LoVo (cell line): ENCODE results near the gene CACNA1E.

ENCODE experiments used
- DNase-seq: peaks from one replicate; pipeline ENCODE4 v3.0.0-alpha.2; 2016; ENCODE audit warnings: low spot score

The CACNA1E gene

DNA sequence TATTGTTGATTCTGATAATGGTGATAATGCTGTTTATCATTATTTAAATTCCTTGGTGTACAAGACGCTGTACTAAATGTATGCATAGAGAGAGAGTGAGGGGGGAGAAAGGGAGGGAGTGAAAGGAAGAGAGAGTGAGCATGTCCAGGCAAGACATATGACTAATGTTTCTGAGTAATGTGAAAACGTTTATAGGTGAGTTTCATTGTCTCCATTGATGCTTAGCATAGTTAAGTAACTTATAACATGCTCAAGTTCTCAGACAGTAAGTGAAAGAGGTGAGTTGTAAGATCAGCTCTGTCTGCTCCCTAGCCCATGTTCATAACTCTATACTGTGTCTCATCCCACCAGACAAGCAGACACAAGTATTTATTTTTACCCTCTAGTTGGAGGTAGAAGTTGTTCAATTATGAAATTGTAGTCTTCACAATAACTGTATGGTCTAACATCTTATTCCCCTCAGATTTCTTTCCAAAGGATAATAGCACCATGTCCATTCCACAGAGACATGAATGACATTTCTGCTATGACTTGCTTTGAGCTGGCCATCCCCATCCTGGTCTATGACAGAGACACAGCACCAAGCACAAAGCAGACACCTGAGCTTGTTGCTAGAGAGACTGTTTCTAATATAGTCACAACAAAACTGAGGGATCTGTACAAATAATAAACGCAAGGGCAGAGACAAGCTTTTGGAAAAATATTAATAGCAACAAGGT, 285.1 kb downstream of the CACNA1E start:
- no peak for DNase-seq

DNA sequence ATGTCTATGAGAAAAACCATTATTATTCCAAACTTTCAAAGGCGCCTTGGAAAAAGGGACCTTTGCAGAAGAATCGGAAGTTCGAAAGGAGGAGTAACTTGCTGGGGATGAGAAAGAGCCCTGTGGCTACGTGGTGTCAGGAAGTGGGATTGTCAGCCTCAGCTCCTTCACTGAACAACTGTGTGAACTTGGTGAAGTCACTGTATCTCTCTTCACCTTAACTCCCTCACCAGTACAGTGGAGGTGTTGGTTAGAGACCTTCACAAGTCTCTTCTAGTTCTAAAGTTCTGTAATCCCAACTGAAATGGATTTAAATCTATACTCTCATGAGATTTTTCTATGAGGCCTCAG, 285.6 kb downstream of the CACNA1E start:
- DNase-seq, result no peak

DNA sequence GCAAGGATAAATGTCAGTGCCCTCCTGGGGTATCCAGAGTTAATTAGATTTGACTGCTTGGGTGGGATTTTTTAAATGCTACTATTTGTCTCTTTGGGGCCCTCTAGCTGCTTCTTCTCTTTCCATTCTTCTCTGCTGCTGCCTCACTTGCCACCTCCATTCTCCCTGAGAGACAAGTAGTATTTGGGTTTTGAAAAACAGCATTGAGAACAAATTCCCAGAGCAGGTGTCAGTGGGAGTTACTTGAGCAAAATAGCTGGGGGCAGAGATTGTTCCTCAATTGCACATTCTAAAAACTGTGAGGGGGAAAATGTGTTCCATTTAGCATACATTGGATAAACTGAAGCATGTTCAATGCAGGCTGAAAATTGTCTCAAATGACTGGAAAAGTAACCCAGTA, 286.5 kb downstream of the CACNA1E start:
- no peak for DNase-seq

DNA sequence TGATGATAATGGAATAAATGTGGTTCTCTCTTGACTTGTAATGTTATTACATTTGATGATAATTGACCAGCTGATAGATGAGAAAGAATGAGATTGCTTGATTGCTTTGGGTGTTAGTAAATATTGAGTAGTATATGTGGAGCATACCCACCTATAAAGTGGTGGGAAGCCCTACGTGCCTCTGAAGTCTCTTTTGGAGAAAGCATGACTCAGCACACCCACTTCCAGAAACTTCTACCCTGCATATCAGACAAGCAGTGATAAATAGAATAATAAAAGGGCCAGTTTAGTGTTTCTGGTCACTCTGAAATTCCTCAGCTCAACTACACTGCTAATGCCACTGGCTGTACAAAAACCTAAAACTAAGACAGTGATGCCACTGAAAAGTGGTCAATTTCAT, 289.4 kb downstream of the CACNA1E start:
- DNase-seq, result no peak

- no peak for DNase-seq
These were observed 292.7 kb downstream of the CACNA1E start for GRCh38 chr1:181776044-181776443.

- no peak for DNase-seq
These were observed 294.0 kb downstream of the CACNA1E start for GRCh38 chr1:181777286-181777685.

DNA sequence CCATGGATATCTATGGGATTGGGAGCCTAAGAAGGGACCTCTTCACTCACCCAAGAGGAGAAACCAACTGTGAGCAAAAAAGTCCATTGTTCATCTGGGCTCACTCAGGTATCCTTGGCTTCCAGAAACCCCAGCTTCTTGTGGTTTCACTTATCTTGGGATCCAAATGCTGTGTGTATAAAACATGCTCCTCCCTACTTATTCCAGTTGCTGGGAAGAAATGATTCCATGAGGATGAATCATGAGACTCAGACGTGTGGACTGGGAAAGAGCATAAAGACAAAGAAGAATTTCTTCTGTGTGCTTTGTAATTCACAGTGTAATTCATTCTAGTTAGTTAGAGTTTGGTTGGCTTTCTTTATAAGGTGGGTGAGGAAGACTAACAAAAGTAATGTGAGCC, 294.5 kb downstream of the CACNA1E start:
- DNase-seq, result no peak

DNA sequence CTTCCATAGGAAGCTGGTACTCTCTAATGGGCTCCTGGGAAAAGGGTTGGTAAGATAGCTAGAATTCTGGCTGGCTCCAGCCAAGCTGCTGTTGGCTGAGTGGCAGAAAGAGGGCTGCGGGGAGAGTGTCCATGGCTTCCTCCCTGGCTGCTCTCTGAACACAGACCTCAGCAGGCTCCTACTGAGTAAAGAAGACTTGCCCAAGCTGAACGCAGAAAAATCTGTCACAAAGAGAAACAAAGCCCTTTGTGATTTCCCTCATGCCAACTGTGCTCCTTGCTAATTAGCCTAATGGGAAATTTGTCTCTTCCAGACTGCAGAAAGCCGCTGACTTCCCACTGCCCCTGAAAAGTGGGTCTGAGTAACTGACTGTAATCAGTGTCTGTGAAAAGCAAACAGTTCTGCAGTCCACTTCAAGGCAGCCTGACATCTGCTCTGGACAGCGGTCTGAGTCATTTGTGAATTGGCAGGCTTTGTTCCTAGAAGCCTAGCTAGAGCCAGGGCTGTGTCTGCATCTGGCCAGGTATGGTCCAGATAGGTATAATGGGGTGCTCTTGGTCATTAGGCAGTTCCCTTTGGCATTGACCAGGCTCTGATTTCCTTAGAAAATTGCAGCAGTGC, 295.4 kb downstream of the CACNA1E start:
- no peak for DNase-seq

DNA sequence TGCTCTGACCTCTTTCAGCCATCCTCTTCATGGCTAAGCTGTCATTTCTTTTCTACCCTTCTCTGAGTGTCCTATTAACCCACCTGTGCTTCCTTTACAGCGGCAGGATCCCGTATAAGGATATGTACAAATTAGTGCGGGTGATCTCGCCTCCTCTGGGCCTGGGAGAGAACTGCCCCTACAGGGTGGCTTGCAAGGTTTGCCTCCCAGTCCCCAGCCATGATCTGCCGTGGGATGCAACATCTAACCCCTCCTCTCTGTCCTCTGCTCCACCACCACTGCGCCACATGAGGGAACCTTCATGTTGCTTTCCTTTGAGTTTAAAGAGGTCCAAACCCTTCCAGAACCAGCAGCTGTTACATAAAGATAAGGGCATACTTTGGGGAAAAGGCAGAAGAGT, 296.0 kb downstream of the CACNA1E start:
- DNase-seq, result no peak

- no peak for DNase-seq
These were observed 299.9 kb downstream of the CACNA1E start for GRCh38 chr1:181783208-181783607.

DNA sequence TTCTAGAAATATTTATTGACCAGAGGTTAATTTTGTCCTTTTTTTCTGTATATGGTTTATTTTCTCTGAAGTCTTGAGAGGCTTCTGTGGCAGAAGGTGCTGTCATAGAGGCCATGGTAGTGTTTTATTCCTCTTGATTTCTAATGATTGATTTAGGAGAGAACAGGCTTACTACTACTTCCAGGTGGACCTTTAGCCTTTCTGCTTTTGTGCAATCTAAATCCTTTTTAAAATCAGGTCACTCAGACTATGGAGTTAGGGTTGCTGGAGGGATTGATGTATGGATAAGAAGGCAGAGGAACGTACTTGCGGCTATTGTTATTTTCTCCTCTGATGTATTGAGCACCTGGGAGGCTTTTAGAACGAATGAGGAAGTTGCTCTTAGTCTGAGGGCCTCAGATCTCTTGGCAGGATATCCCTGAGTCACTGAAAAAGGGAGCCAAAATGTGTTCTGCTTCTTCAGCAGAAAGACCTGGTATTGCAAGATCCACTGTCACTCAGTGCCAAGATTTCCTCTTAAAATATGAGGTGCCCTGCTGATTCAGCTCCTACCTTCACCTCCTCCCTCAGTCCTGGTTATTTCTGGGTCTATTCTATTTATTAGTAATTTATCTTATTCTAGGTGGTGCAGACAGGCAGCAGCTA, 300.8 kb downstream of the CACNA1E start:
- DNase-seq, result no peak

DNA sequence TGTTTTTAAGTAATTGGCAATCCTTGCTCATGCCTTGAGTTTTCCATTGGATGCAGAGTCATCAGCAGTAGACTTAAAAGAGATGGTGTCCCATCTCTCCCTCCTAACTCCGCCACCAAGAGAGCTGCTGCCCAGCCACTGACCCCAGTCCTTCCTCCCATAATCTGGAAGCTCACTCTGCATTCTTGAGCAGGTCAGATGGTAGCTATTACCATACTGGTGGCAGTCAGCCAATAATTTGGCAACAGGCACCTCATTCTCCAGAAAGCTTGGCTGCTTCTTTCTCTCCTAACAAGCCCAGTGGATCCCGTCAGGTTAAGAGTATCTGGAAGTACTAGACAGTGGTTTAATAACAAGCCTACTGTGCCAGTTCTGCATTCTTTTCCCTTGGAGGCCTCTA, 306.1 kb downstream of the CACNA1E start:
- DNase-seq, result no peak

GRCh38 chr1:181791721-181792120, 308.4 kb downstream of the CACNA1E start:
- DNase-seq, result no peak

DNA sequence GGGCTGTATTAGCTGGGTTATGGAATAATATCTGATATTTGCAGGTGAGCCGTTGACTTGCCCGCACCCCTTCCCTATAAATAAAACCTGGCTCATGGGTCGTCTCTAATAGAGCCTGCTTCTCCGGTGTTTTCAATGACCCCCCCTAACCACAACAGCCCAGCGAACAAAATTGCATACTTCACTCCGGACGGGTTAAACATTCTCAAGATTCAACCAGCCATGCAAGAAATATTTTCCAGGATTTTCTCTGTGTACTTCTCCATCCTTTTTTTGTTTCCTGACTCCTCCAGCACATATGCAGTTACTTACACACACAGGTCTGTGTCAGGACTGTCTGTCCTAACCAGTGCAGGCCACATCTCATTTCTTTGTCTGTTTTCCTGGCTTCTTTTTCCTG, 310.5 kb downstream of the CACNA1E start:
- DNase-seq, result no peak

DNA sequence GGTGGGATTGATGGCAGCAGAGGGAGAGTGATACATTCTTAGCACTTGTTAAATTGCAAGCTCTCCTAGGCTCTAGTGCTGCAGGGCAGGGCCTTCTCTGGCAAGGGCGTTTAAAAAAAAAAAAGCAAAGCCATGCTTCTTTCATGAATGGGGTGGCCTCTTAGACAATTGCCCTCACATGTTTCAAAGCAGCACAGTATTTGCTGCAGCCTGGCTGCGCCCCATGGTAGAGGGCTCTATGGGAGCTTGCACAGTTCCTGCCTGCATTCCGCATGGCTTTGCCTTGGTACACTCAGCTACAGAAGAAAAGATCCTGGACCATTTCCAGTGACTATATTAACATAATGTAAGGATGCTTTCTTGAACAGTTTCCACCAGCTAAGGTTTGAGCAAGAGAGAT, 311.0 kb downstream of the CACNA1E start:
- DNase-seq, result no peak

GRCh38 chr1:181798191-181798926, 315.0 kb downstream of the CACNA1E start:
- DNase-seq, result no peak

DNA sequence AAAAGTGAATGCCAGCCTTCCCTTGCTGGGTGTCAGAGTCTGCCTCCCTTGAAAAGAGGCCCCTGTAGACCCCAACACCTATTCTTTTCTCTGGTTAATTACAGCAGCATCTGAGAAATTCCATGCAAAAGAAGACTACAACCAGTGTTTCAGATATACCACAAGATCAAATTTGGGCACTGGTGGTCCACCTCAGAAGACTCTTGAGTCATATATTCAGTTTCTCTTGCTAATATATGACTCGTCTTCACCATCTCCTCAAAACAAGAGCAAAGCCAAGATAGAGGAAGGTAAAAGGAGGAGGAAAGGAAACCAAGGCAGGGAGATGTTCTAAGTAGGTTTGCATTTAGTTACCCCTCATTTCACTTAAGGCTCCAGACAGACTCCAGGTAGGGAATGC, 318.3 kb downstream of the CACNA1E start:
- no peak for DNase-seq

GRCh38 chr1:181802466-181802865, 319.1 kb downstream of the CACNA1E start:
- no peak for DNase-seq

- DNase-seq, result no peak
These were observed 320.1 kb downstream of the CACNA1E start for GRCh38 chr1:181803421-181803820.

DNA sequence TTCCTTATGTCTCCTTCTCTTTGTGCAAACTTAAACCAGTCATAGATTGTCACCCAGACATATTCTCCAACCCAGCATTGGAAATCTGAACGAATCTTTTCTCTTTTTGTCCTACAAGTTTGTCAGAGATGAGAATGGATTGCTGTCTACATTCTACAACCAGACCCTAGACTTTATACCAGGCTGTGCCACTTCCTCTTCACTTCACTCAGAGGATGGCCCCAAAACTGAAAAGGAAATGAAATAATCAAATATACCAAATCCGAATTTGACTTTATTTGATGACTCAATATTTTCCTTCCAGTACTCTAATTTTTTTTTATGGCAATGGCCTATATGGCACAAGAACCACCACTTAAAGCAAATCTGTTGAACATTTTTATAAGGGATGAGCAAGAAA, 321.7 kb downstream of the CACNA1E start:
- no peak for DNase-seq

- no peak for DNase-seq
These were observed 323.4 kb downstream of the CACNA1E start for GRCh38 chr1:181806746-181807145.

- no peak for DNase-seq
These were observed 323.9 kb downstream of the CACNA1E start for GRCh38 chr1:181807251-181807650.

GRCh38 chr1:181809991-181810545, 326.8 kb downstream of the CACNA1E start:
- no peak for DNase-seq
